GM19324 (cell line): ENCODE measurements around the gene COPG2.
"Not testable (repeated sequence)": the region's sequence is repeated elsewhere in the genome, so short reads cannot be mapped to it uniquely, and the experiment has no call there.

Source experiments
- ATAC-seq: cut with Tn5 transposase; IDR thresholded peaks from one replicate; pipeline ENCODE4 v1.9.1; 2021; ENCODE audit warnings: mild to moderate bottlenecking, moderate library complexity; ENCODE audit not compliant: unreplicated experiment, low FRiP score

The COPG2 gene

DNA sequence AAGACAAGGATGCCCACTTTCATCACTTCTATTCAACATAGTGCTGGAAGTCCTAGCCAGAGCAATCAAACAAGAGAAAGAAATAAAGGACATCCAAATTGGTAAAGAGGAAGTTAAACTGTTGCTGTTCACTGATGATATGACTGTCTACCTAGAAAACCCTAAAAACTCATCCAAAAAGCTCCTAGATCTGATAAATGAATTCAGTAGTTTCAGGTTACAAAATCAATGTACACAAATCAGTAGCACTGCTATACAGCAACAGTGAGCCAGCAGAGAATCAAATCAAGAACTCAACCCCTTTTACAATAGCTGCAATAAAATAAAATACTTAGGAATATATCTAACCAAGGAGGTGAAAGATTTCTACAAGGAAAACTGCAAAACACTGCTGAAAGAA lies 98.4 kb downstream of the COPG2 start:
- ATAC-seq, result not testable (repeated sequence)

DNA sequence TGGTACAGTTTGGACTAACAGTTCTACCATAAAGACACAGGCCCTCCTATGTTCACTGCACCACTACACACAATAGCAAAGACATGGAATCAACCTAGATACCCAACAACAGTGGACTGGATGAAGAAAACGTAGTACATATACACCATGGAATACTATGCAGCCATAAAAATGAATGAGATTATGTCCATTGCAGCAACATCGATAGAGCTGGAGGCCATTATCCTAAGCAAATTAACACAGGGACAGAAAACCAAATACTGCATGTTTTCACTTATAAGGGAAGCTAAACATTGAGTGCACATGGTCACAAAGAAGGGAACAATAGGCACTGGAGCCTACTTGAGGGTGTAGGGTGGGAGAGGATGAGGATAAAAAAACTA lies 101.7 kb downstream of the COPG2 start:
- no peak for ATAC-seq

DNA sequence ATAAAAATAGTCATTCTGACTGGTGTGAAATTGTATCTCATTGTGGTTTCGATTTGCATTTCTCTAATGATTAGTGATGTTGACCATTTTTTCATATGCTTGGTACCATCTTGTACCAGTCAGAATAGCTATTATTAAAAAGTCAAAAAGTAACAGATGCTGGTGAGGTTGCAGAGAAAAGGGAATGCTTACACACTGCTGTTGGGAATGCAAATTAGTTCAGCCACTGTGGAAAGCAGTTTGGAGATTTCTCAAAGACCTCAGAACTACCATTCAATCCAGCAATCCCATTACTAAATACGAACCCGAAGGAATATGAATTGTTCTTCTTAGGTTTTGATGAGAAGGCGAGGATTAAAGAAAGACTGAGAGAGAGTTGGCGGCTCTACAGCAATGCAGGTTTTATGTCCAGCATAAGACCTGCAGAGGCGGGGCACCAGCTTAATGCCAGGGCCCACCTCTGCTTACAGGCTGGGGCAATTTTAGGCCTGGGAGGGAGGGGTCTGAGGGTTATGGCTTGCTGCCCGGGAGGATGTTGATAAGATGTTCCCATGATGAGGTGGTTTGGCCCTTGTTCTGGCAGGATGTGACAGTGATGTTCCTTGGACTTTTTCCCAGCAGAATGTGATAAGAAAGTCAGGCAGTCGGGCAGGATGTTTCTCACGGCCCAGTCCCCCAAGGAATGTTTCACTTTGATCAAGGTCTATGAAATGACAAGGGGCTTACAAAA lies 102.2 kb downstream of the COPG2 start:
- ATAC-seq, result no peak

GRCh38 chr7:130560972-130561371 lies 107.6 kb downstream of the COPG2 start:
- no peak for ATAC-seq

DNA sequence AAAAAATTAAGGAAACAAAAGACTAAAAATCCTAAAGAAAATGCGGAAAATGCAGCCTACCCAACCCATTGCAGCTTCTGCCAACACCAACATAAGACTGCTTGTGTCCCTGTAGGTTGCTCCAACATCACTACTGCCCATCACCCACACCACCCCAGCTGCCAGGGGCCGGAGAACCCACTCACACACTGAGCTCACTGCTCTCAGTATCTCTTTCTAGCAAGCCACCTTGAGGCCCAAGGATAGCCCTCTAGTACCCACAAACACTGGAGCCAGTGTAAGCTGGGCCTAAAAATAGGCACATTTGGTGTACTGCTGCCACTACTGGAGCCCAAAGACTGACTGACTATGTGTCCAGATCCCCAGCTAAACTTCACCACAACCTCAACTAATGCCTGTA lies 109.4 kb downstream of the COPG2 start:
- no peak for ATAC-seq

DNA sequence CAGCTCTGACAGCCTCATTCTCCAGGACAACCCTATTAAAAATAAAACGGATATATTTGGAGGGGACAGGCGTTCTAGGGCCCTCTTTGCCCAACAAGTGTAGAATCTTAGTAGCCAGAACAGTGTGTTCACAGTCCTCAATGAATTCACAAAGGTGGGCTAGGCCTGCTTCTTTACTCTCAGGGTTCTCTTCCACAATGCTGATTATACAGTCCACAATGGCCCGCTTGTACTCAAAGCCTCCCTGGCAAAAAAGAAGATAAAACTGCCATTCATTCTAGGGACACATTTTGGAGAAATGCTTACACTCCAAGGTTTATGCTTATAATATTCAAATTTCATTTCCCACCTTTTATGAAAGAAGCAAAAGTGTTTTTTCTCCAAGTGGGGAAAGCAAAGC lies 114.1 kb downstream of the COPG2 start:
- no peak for ATAC-seq

GRCh38 chr7:130553398-130554029 lies 115.0 kb downstream of the COPG2 start:
- no peak for ATAC-seq

DNA sequence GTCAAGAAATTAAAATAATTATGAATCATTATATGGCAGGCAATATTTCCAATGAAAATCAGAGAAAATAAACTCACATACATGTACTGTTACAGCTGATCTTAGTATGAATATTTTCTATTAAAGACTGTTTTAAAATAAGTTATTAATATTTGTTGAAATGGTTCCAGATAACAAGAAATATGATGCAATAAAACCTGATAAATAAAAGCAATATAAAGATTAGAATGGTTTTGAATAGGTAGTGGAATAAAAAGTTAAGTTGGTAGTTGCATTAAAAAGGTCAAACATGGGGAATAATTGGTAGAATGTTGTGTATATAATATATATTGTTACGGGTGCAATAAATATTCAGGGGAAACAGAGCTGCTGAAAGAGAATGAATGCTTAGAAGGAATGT lies 124.2 kb downstream of the COPG2 start:
- no peak for ATAC-seq

GRCh38 chr7:130543487-130544010 lies 125.0 kb downstream of the COPG2 start:
- ATAC-seq, result no peak

GRCh38 chr7:130542297-130542696 lies 126.3 kb downstream of the COPG2 start:
- not testable (repeated sequence) for ATAC-seq

GRCh38 chr7:130541287-130541686 lies 127.3 kb downstream of the COPG2 start:
- ATAC-seq, result not testable (repeated sequence)

- ATAC-seq, result not testable (repeated sequence)
Measured at GRCh38 chr7:130537894-130538293, 130.7 kb downstream of the COPG2 start.

DNA sequence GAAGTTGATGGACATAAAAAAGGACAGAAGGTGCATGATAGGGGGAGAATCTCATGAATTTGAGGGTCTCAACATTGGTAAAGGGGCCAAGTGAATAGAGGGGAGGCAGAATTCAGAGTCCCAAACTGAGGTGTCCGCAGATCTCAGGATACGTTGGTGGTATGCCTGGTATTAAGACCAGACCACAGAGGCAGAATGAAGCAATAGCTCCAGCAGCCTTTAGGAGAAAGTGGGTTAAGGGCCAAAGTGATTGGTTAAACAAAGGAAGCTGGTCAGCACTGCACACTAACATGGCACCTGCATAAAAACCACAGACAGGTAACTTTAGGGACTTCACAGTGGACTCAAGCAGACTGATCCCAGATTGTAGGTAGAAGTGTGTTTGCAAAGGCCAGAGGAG lies 139.1 kb downstream of the COPG2 start:
- no peak for ATAC-seq

DNA sequence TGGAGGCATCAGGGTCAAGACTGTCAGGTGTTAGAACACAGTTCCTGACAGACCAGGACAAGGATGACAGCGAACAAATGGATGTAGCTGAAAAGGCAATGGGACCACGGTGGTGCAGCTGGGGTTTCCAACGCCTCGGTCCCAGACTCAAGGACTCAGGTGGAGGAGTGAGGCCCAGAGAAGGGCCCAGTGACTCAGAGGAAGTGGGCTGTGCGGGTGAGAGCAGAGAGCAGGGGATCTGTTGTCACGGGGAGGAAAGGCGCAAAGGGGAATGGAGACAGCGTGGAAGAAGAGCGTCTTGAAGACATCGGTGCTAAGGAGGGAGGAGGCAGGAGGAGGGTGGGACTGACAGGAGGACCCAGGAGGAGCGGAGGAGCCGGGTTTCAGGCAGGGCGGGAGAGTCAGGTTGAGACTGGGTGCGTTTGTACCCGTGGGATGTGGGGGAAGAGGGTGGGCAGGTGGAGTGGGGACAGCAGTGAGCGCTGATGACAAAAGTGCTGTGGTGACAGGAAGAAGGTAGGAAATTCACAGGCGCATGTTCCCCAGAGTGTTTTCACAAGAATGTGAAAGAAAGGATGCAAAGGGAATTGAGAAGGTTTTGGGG lies 140.7 kb downstream of the COPG2 start:
- not testable (repeated sequence) for ATAC-seq

DNA sequence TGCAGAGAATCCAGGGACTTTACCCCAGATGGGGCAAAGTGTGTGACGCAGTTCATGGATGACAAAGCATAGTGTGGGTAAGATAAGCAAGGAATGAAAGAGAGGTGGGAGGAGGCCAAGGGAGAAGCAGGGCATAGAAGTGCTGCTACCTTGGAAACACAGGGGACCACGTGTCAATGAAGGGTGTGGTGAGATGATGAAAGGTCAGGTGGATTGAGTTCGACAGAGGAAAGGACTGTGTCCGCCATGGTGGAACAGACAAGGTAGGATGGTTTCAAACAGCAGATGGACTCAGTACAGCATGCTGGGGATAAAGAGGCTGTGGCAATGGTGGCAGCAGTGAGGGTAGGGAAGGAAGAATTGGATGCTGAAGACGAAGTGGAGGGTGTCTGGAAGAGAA lies 143.9 kb downstream of the COPG2 start:
- ATAC-seq, result no peak

DNA sequence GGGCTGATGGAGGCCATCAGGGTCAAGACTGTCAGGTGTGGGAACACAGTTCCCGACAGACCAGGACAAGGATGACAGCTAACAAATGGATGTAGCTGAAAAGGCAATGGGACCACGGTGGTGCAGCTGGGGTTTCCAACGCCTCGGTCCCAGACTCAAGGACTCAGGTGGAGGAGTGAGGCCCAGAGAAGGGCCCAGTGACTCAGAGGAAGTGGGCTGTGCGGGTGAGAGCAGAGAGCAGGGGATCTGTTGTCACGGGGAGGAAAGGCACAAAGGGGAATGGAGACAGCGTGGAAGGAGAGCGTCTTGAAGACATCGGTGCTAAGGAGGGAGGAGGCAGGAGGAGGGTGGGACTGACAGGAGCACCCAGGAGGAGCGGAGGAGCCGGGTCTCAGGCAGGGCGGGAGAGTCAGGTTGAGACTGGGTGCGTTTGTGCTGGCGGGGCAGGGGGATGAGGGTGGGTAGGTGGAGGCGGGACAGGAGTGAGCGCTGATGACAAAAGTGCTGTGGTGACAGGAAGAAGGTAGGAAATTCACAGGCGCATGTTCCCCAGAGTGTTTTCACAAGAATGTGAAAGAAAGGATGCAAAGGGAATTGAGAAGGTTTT lies 144.9 kb downstream of the COPG2 start:
- not testable (repeated sequence) for ATAC-seq

DNA sequence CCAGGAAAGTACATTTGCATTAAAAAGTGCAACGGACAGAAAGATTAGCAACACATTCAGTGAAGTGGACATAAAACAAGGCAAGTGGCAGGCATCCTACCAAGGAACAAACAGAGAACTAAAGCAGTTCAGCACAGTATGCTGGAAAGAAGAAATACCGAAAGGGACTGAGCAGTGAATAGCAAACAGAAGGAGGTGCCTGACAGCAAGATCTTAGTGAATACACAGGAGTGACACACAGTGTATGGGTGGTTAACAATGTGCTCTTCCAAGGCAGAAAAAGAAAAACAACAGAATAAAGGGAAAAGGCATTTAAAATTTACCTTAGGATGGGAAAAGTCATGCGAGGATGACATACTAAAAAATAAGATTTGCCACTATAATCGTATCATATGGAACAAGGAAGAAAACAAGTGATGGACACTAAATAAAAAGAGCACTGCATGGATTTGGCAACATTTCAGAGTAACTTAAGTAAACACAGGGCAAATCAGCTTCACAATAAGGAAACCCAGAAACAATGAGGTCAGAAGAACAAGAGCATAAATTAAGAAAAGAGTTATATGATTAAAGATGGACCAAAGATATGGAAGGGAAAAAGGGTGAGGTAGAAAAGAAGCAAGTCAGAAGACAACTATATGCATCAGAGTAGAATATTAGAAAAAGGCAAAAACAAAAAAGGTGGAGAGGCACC lies 147.1 kb downstream of the COPG2 start:
- ATAC-seq, result no peak

DNA sequence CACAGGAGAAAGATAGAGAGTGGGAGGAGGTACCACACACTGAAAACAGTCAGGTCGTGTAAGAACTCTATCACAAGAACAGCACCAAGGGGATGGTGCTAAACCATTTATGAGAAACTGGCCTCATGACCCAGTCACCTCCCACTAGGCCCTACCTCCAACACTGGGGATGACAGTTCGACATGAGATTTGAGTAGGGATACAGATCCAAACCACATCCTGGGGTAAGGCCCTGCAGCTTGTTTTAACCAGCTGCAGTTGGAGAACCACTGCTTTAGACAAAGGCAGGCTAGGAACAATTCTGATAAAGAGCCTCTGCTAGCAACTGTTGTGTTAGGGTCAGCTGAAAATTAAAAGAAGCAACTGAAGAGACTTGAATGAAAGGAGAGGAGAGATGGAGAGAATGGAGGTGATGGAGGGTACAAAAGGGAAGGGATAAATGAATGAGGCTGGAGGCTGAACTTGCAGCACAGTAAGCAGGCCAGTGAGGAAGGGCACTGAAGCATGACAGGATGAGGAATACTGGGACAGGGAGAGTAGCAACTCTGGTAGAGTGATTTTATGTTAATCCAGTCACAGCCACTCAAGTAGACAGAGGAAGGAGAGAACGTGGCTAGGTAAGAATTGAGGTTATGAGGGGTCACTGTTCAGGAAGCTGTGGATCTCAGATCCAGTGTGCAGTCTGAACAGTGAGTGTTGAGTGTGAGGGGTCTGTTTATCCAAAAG lies 153.1 kb downstream of the COPG2 start:
- no peak for ATAC-seq

DNA sequence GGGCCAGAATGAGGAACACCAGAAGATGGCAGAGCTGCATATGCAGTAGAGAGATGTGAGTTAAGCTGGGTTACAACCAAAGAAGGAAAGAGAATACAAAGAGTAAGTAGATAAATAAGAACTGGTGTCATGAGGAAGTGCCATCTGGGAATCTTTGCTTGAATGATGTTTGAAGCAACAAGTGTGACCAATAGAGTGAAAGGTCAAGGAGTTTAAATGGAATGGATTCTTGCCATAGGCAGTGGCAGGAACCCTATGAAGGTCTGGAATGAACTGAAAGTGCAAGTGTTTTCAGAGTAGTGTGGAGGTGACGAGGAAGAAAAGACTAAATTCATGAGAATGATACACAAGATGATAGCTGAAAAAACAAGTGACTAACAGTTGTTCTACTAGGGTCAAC lies 155.1 kb downstream of the COPG2 start:
- ATAC-seq, result no peak

- ATAC-seq, result not testable (repeated sequence)
Measured at GRCh38 chr7:130512038-130512437, 156.5 kb downstream of the COPG2 start.
